CD4-positive, alpha-beta memory T cell (primary cell): Measurements from ENCODE around the gene CCDC107. TPM values are rescaled to one million over a fixed set of nuclear protein-coding genes. Genes with fewer than 3 reads are reported as not detected.

ENCODE experiments used
- CTCF ChIA-PET: fragments of 350-600 bp; sonication (Branson Sonifier 250); formaldehyde crosslinking; loops from one replicate; lab custom pipeline; 2021; ENCODE audit warnings: inconsistent platforms; ENCODE audit not compliant: partially characterized antibody; lab: Charles Lee
- POLR2A ChIA-PET: fragments of 350-600 bp; sonication (Branson Sonifier 250); formaldehyde crosslinking; loops from one replicate; lab custom pipeline; 2021; ENCODE audit not compliant: partially characterized antibody; lab: Charles Lee
- DNase-seq, 5 donors: peaks; one replicate each; pipeline versions ENCODE4 v3.0.0 to v3.0.0-alpha.2; 2020 to 2022; ENCODE audit warnings: mixed read lengths in 1 of 5
- H3K27ac ChIP-seq: one replicate; pipeline ENCODE4 v1.7.0; 2013; ENCODE audit warnings: low read depth, low read length
- H3K27me3 ChIP-seq: 2 replicates; pipeline ENCODE4 v1.7.0; 2013; ENCODE audit warnings: mild to moderate bottlenecking, low read length, moderate library complexity; ENCODE audit not compliant: insufficient read depth
- H3K36me3 ChIP-seq: 2 replicates; pipeline ENCODE4 v1.7.0; 2013; ENCODE audit warnings: mild to moderate bottlenecking, low read length, moderate library complexity; ENCODE audit not compliant: insufficient read depth
- H3K4me1 ChIP-seq: 2 replicates; pipeline ENCODE4 v1.7.0; 2013; ENCODE audit warnings: mild to moderate bottlenecking, low read length, moderate library complexity; ENCODE audit not compliant: insufficient read depth
- H3K4me3 ChIP-seq, 2 donors: one replicate each; pipeline ENCODE4 v1.7.0; 2013; ENCODE audit warnings: low read length in 2 of 2, mild to moderate bottlenecking in 1 of 2
- H3K9me3 ChIP-seq, 2 donors: one replicate each; pipeline ENCODE4 v1.7.0; 2013; ENCODE audit warnings: low read length in 2 of 2, control low read depth in 1 of 2; ENCODE audit not compliant: control insufficient read depth in 1 of 2
- H3K27ac Mint-ChIP-seq, 7 donors: one replicate each; pipeline ENCODE4 v1.8.0; 2020 to 2021; ENCODE audit warnings: mixed read lengths in 7 of 7, mild to moderate bottlenecking in 6 of 7, inconsistent platforms in 3 of 7, moderate library complexity in 3 of 7
- H3K27me3 Mint-ChIP-seq, 2 donors: one replicate each; pipeline ENCODE4 v1.8.0; 2020 to 2021; ENCODE audit warnings: mixed read lengths in 2 of 2
- H3K36me3 Mint-ChIP-seq, 2 donors: one replicate each; pipeline ENCODE4 v1.8.0; 2020 to 2021; ENCODE audit warnings: mixed read lengths in 2 of 2, inconsistent platforms in 1 of 2, mild to moderate bottlenecking in 1 of 2
- H3K4me1 Mint-ChIP-seq, 4 donors: one replicate each; pipeline ENCODE4 v1.8.0; 2020 to 2021; ENCODE audit warnings: mixed read lengths in 4 of 4, mild to moderate bottlenecking in 1 of 4
- H3K4me3 Mint-ChIP-seq, 8 donors: one replicate each; pipeline ENCODE4 v1.8.0; 2020 to 2021; ENCODE audit warnings: mixed read lengths in 8 of 8, mild to moderate bottlenecking in 7 of 8, moderate library complexity in 6 of 8, inconsistent platforms in 3 of 8
- H3K9me3 Mint-ChIP-seq, 8 donors: one replicate each; pipeline ENCODE4 v1.8.0; 2020 to 2021; ENCODE audit warnings: mixed read lengths in 8 of 8, mild to moderate bottlenecking in 5 of 8, inconsistent platforms in 3 of 8, moderate library complexity in 1 of 8
- intact Hi-C: fragments of 100-400 bp; cut with micrococcal nuclease; formaldehyde crosslinking; loops from one replicate; pipeline ENCODE4 v1.15.1; 2023
- polyA plus RNA-seq, 2 donors: library from polyadenylated mRNA; unstranded; fragments of 300-500 nt; fragmentation: Illumina TruSeq; gene quantifications; one replicate each; pipeline ENCODE4 v1.2.3, GENCODE V29; 2021
- total RNA-seq, 2 experiments: library from RNA; stranded (reverse); gene quantifications; one replicate each; pipeline ENCODE4 v1.2.3, GENCODE V29; 2021

The CCDC107 gene
- total and polyA plus RNA-seq, 4 experiments from 2014 or later, result 28.4 to 92.5 (median 60.5) TPM

DNA sequence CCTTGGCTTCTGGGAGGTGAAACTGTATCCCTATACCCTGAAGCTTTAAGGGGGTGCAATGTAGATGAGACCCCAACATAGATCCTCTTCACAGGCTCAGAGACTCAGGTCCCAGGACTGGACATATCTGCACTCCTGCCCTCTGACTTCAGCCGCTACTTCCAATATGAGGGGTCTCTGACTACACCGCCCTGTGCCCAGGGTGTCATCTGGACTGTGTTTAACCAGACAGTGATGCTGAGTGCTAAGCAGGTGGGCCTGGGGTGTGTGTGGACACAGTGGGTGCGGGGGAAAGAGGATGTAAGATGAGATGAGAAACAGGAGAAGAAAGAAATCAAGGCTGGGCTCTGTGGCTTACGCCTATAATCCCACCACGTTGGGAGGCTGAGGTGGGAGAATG lies 21.0 kb downstream of the CCDC107 start:
- no peaks in the 10 kb centered on the region for H3K9me3 ChIP-seq
- H3K36me3 Mint-ChIP-seq, result no peaks in the 10 kb centered on the region
- peaks cover 12% of the 10 kb centered on the region for H3K4me1 ChIP-seq
- ChIA-PET POLR2A (no interaction called here), CTCF (interaction anchor here (1.0 to 2.8 kb wide), 6 partner anchors 8 to 21 kb away, joined by 3 to 20 read pairs (median 6); partner anchors contain the start of genes ARHGEF39, CCDC107 and RMRP)
- peaks cover 12 to 15% (median 13%) of the 10 kb centered on the region in 4 donors for H3K4me1 Mint-ChIP-seq
- H3K27me3 ChIP-seq, result no peaks in the 10 kb centered on the region
- peaks cover 3 to 6% of the 10 kb centered on the region in 2 donors for H3K27me3 Mint-ChIP-seq
- H3K27ac ChIP-seq, result no peak overlapping the region
- DNase-seq, result no peak
- H3K4me3 Mint-ChIP-seq, result peak overlapping the region in 1 of 8 donors; percentile 25
- peak overlapping the region in 2 of 7 donors; percentile 38 to 82 for H3K27ac Mint-ChIP-seq
- intact Hi-C loops, result no loop called here
- H3K9me3 Mint-ChIP-seq, result no peaks in the 10 kb centered on the region
- H3K4me3 ChIP-seq, result no peak overlapping the region
- H3K36me3 ChIP-seq, result no peaks in the 10 kb centered on the region

GRCh38 chr9:35679766-35680330 lies 21.8 kb downstream of the CCDC107 start:
- Mint-ChIP-seq H3K27me3 (peaks cover 1 to 3% of the 10 kb centered on the region in 2 donors), H3K4me3 (no peak overlapping the region), H3K4me1 (peaks cover 8 to 15% (median 9%) of the 10 kb centered on the region in 4 donors), H3K9me3 (no peaks in the 10 kb centered on the region), H3K36me3 (no peaks in the 10 kb centered on the region), H3K27ac (peak overlapping the region in 2 of 7 donors; percentile 23 to 36)
- ChIA-PET POLR2A (interaction anchor here (0.8 to 1.1 kb wide), 2 partner anchors 11 to 19 kb away, joined by 3 read pairs; no protein-coding TSS in a partner anchor), CTCF (interaction anchor here (1.0 to 2.8 kb wide), 6 partner anchors 9 to 21 kb away, joined by 3 to 20 read pairs (median 6); partner anchors contain the start of genes ARHGEF39, CCDC107 and RMRP)
- DNase-seq, result no peak
- no peak overlapping the region for H3K4me3 ChIP-seq
- H3K9me3 ChIP-seq, result no peaks in the 10 kb centered on the region
- peaks cover 12% of the 10 kb centered on the region for H3K4me1 ChIP-seq
- H3K36me3 ChIP-seq, result no peaks in the 10 kb centered on the region
- no peak overlapping the region for H3K27ac ChIP-seq
- intact Hi-C loops, result no loop called here
- no peaks in the 10 kb centered on the region for H3K27me3 ChIP-seq

DNA sequence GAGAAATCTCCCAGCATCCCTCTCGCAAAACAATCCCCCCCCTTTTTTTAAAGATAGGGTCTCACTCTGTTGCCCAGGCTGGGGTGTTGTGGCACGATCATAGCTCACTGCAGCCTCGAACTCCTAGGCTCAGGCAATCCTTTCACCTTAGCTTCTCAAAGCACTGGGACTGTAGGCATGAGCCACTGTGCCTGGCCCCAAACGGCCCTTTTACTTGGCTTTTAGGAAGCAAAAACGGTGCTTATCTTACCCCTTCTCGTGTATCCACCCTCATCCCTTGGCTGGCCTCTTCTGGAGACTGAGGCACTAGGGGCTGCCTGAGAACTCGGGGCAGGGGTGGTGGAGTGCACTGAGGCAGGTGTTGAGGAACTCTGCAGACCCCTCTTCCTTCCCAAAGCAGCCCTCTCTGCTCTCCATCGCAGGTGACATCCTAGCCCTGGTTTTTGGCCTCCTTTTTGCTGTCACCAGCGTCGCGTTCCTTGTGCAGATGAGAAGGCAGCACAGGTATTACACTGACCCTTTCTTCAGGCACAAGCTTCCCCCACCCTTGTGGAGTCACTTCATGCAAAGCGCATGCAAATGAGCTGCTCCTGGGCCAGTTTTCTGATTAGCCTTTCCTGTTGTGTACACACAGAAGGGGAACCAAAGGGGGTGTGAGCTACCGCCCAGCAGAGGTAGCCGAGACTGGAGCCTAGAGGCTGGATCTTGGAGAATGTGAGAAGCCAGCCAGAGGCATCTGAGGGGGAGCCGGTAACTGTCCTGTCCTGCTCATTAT lies 22.4 kb downstream of the CCDC107 start:
- peak overlapping the region in 1 of 7 donors; percentile 36 for H3K27ac Mint-ChIP-seq
- H3K27ac ChIP-seq, result no peak overlapping the region
- ChIA-PET POLR2A (interaction anchor here (0.8 to 1.1 kb wide), 2 partner anchors 11 to 20 kb away, joined by 3 read pairs; no protein-coding TSS in a partner anchor), CTCF (interaction anchor here (1.1 to 2.8 kb wide), 6 partner anchors 14 to 34 kb away, joined by 3 to 20 read pairs (median 6); partner anchors contain the start of genes ARHGEF39, CCDC107 and RMRP)
- no peaks in the 10 kb centered on the region for H3K9me3 ChIP-seq
- peaks cover 5 to 15% (median 6%) of the 10 kb centered on the region in 4 donors for H3K4me1 Mint-ChIP-seq
- H3K4me1 ChIP-seq, result peaks cover 7% of the 10 kb centered on the region
- no peaks in the 10 kb centered on the region for H3K36me3 Mint-ChIP-seq
- no peak overlapping the region for H3K4me3 Mint-ChIP-seq
- no peaks in the 10 kb centered on the region for H3K27me3 ChIP-seq
- no peak overlapping the region for H3K4me3 ChIP-seq
- H3K9me3 Mint-ChIP-seq, result no peaks in the 10 kb centered on the region
- no peaks in the 10 kb centered on the region for H3K36me3 ChIP-seq
- intact Hi-C loops, result no loop called here
- H3K27me3 Mint-ChIP-seq, result peaks cover 1 to 3% of the 10 kb centered on the region in 2 donors
- no peak for DNase-seq

GRCh38 chr9:35681341-35682002 lies 23.4 kb downstream of the CCDC107 start:
- Histone ChIP-seq H3K36me3 (no peaks in the 10 kb centered on the region), H3K4me1 (peaks cover under 1% of the 10 kb centered on the region), H3K4me3 (no peak overlapping the region), H3K27me3 (no peaks in the 10 kb centered on the region), H3K9me3 (no peaks in the 10 kb centered on the region), H3K27ac (no peak overlapping the region)
- Mint-ChIP-seq H3K9me3 (no peaks in the 10 kb centered on the region), H3K27ac (peak overlapping the region in 2 of 7 donors; percentile 7 to 57), H3K36me3 (no peaks in the 10 kb centered on the region), H3K27me3 (peaks cover under 1 to 1% of the 10 kb centered on the region in 2 donors), H3K4me1 (peaks cover under 1 to 11% (median 3%) of the 10 kb centered on the region in 4 donors), H3K4me3 (no peak overlapping the region)
- intact Hi-C loops, result no loop called here
- POLR2A ChIA-PET, result no interaction called here
- DNase-seq, result no peak
- CTCF ChIA-PET, result interaction anchor here (1.1 to 2.8 kb wide), 2 partner anchors 15 to 35 kb away, joined by 3 to 20 read pairs; no protein-coding TSS in a partner anchor

DNA sequence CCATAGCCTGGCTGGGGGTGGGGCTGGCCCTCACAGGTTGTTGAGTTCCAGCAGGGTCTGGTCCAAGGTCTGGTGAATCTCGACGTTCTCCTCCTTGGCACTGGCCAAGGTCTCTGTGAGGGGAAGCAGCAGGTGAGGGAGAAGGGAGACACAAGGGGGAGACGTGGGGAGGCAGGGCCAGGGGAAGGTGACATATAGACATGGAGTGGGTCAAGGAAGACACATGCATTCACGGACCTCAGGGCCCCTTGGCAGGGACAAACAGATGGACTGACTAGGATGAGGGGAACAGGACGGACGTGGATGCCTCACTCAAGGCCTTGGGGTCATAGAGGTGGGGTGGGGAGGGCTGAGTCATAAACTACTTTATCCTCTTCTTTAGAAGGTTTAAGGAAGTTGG lies 24.0 kb downstream of the CCDC107 start:
- Mint-ChIP-seq H3K36me3 (no peaks in the 10 kb centered on the region), H3K9me3 (no peaks in the 10 kb centered on the region), H3K27ac (peak overlapping the region in 1 of 7 donors; percentile 7), H3K27me3 (no peaks in the 10 kb centered on the region), H3K4me3 (no peak overlapping the region), H3K4me1 (peaks cover 0 to 6% (median under 1%) of the 10 kb centered on the region in 4 donors)
- ChIA-PET POLR2A (no interaction called here), CTCF (interaction anchor here (2.9 kb wide), 1 partner anchor 14 kb away, joined by 24 read pairs; no protein-coding TSS in a partner anchor)
- no peak overlapping the region for H3K27ac ChIP-seq
- no peak for DNase-seq
- H3K4me3 ChIP-seq, result no peak overlapping the region
- H3K27me3 ChIP-seq, result no peaks in the 10 kb centered on the region
- H3K36me3 ChIP-seq, result no peaks in the 10 kb centered on the region
- intact Hi-C loops, result no loop called here
- no peaks in the 10 kb centered on the region for H3K9me3 ChIP-seq
- H3K4me1 ChIP-seq, result no peaks in the 10 kb centered on the region

DNA sequence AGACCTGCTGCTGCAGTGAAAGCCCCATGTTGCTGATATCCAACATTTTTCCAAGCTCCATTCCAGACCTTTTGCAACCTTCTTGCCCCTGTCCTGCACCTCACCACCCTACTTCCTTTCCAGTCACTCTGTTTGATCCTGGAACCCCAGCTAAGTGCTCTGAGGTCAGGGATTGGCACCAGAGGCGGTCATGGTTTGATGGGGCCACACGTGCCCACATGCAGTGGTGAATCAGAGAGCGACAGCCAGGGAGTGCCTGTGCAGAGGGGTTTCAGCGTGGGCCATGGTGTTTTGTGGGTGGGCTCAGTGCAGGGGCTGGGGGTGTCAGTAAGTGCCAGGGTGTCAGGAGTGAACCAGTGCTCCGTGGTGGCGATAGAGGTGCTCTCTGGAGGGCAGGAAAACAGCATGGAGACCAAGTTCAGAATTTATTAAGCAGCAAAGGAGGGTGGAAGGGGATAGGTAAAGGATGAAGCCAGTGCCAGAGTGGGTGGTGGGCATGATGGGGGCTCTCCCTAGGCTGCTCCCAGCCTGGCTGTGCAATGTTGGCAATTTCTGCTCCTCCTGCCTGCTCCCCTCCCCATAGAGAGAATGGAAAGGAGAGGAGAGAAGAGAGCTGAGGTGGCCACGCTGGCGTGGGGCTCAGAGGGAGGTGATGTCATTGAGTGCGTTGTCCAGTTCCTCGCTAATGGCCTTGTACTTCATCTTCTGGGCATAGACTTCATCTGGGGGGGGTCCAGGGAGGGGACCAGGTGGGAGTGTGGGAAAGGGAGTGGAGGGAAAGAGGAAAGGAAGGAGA lies 24.6 kb downstream of the CCDC107 start:
- H3K4me3 ChIP-seq, result no peak overlapping the region
- no peaks in the 10 kb centered on the region for H3K4me1 ChIP-seq
- peak overlapping the region in 2 of 7 donors; percentile 8 to 69 for H3K27ac Mint-ChIP-seq
- peaks cover 0 to 5% (median 1%) of the 10 kb centered on the region in 4 donors for H3K4me1 Mint-ChIP-seq
- intact Hi-C loops, result no loop called here
- H3K4me3 Mint-ChIP-seq, result no peak overlapping the region
- DNase-seq, result no peak
- H3K36me3 Mint-ChIP-seq, result no peaks in the 10 kb centered on the region
- no peaks in the 10 kb centered on the region for H3K27me3 Mint-ChIP-seq
- ChIA-PET POLR2A (interaction anchor here (0.9 to 1.7 kb wide), 3 partner anchors 12 to 49 kb away, joined by 3 to 4 read pairs (median 4); partner anchors contain the start of genes CREB3 and TLN1), CTCF (interaction anchor here (1.2 to 2.9 kb wide), 2 partner anchors 12 to 13 kb away, joined by 6 to 24 read pairs; no protein-coding TSS in a partner anchor)
- H3K9me3 Mint-ChIP-seq, result no peaks in the 10 kb centered on the region
- no peaks in the 10 kb centered on the region for H3K9me3 ChIP-seq
- no peaks in the 10 kb centered on the region for H3K27me3 ChIP-seq
- H3K36me3 ChIP-seq, result no peaks in the 10 kb centered on the region
- no peak overlapping the region for H3K27ac ChIP-seq
